ENCODE measurements around the gene ADAM11.
"Not testable (repeated sequence)": the region's sequence is repeated elsewhere in the genome, so short reads cannot be mapped to it uniquely, and the experiment has no call there.

The ADAM11 gene

DNA sequence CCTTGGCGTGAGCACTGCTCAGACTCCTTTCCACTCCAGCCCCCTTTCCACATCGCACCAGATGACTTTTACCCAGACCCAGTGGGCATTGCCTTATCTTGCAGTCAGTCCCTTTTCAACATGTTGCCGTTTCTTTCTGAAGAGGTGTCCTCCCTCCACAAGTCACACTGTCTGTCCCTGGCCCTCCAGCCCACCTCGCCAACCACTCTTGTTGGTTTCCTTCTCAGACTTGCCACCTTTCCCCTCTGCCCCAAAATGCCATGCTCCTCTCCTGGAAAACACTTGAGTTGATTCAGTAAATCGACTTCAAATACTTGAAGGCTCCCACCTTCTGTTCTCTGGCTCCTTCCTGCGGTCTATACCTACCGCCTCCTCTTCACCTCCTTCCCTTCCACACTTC, 7.5 kb upstream of the ADAM11 start:
- H3K4me3 Mint-ChIP-seq, result no peak overlapping the region
- no peaks in the 10 kb centered on the region for H3K4me1 Mint-ChIP-seq
- no peak overlapping the region for H3K27ac Mint-ChIP-seq
- no peaks in the 10 kb centered on the region for H3K9me3 Mint-ChIP-seq
- peaks cover 35% of the 10 kb centered on the region for H3K36me3 Mint-ChIP-seq
- H3K27me3 Mint-ChIP-seq, result no peaks in the 10 kb centered on the region
- no peak for ATAC-seq

- peaks cover 33% of the 10 kb centered on the region for H3K36me3 Mint-ChIP-seq
- no peak overlapping the region for H3K4me3 Mint-ChIP-seq
- no peak for ATAC-seq
- H3K4me1 Mint-ChIP-seq, result no peaks in the 10 kb centered on the region
- no peaks in the 10 kb centered on the region for H3K9me3 Mint-ChIP-seq
- peaks cover under 1% of the 10 kb centered on the region for H3K27me3 Mint-ChIP-seq
- no peak overlapping the region for H3K27ac Mint-ChIP-seq
Observed at GRCh38 chr17:44751806-44752205, 7.0 kb upstream of the ADAM11 start.

GRCh38 chr17:44752953-44753861, 5.6 kb upstream of the ADAM11 start:
- Mint-ChIP-seq H3K9me3 (no peaks in the 10 kb centered on the region), H3K4me1 (no peaks in the 10 kb centered on the region), H3K27ac (no peak overlapping the region), H3K27me3 (peaks cover 15% of the 10 kb centered on the region), H3K36me3 (peaks cover 22% of the 10 kb centered on the region), H3K4me3 (no peak overlapping the region)
- ATAC-seq, result no peak

DNA sequence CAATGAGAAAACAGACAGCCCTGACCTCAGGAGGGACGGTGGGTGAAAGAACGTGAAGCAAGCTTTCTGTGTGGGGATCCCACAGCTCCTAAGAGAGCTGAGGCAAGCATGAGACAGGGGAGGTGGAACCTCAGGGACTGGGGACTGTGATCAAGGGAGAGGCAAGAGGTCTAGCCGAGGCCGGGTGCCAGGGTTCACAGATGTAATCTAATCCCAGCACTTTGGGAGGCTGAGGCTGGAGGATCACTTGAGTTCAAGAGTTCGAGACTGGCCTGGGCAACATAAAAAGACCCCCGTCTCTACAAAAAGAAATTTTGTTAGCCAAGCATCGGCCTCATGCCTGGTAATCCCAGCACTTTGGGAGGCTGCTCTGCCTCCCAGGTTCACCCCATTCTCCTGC, 4.5 kb upstream of the ADAM11 start:
- Mint-ChIP-seq H3K36me3 (peaks cover 18% of the 10 kb centered on the region), H3K4me1 (no peaks in the 10 kb centered on the region), H3K9me3 (no peaks in the 10 kb centered on the region), H3K4me3 (no peak overlapping the region), H3K27ac (no peak overlapping the region), H3K27me3 (peaks cover 17% of the 10 kb centered on the region)
- no peak for ATAC-seq

DNA sequence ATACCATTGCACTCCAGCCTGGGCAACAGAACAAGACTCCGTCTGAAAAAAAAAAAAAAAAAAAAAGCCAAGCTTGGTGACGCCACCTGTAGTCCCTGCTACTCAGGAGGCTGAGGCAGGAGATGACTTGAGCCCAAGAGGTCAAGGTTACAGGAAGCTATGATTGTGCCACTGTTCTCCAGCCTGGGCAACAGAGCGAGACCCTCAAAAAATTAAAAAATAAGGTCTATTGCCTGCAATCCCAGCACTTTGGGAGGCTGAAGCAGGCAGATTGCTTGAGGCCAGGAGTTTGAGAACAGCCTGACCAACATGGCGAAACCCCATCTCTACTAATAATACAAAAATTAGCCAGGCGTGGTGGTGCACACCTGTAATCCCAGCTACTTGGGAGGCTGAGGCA, 3.6 kb upstream of the ADAM11 start:
- H3K4me1 Mint-ChIP-seq, H3K9me3 Mint-ChIP-seq, H3K4me3 Mint-ChIP-seq, ATAC-seq, H3K27ac Mint-ChIP-seq: not testable (repeated sequence)
- H3K27me3 Mint-ChIP-seq, result peaks cover 25% of the 10 kb centered on the region
- H3K36me3 Mint-ChIP-seq, result peaks cover 18% of the 10 kb centered on the region

GRCh38 chr17:44757045-44757917, 1.5 kb upstream of the ADAM11 start:
- Mint-ChIP-seq H3K4me3 (no peak overlapping the region), H3K9me3 (no peaks in the 10 kb centered on the region), H3K4me1 (no peaks in the 10 kb centered on the region), H3K36me3 (no peaks in the 10 kb centered on the region), H3K27me3 (peaks cover 46% of the 10 kb centered on the region), H3K27ac (no peak overlapping the region)
- no peak for ATAC-seq

- Mint-ChIP-seq H3K4me1 (no peaks in the 10 kb centered on the region), H3K27ac (no peak overlapping the region), H3K27me3 (peaks cover 48% of the 10 kb centered on the region), H3K4me3 (peak overlapping the region; percentile 51), H3K9me3 (no peaks in the 10 kb centered on the region), H3K36me3 (no peaks in the 10 kb centered on the region)
- ATAC-seq, result no peak
Observed at GRCh38 chr17:44757918-44758413, 822 bp upstream of the ADAM11 start.

DNA sequence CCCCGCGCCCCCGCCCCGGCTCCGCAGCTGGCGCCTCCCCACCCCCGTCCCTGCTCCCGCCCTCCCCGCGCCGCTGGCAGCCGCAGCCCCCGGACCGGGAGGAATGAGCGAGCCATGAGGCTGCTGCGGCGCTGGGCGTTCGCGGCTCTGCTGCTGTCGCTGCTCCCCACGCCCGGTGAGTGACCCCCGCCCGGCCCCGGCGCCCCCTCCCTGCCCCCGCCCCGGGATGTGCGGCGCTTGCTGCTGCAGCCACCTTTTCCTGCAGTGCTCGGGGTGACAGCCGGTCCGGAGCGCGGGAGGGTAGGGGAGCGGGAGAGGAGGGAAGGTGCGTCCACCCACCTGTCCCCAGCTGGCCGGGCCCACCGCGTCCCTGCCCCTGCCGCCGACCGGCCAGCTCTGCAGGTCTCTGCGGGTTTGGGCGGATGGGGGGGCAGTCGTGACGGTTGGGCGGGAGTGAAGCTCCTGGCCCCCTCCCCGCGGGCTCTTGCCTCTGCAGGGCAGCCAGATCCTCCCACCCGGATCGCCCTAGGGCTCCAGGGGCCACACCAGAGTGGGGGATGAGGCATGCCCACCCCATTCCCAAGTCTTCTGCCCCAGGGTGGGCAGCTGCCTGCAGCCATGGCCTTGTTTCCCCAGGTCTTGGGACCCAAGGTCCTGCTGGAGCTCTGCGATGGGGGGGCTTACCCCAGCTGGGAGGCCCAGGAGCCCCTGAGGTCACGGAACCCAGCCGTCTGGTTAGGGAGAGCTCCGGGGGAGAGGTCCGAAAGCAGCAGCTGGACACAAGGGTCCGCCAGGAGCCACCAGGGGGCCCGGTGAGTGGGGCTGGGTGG, 513 bp downstream of the ADAM11 start:
- no peaks in the 10 kb centered on the region for H3K36me3 Mint-ChIP-seq
- ATAC-seq, result peak; percentile 44
- H3K27me3 Mint-ChIP-seq, result peaks cover 56% of the 10 kb centered on the region
- H3K4me3 Mint-ChIP-seq, result peak overlapping the region; percentile 39
- H3K9me3 Mint-ChIP-seq, result no peaks in the 10 kb centered on the region
- H3K27ac Mint-ChIP-seq, result no peak overlapping the region
- H3K4me1 Mint-ChIP-seq, result no peaks in the 10 kb centered on the region

- Mint-ChIP-seq H3K4me1 (no peaks in the 10 kb centered on the region), H3K9me3 (no peaks in the 10 kb centered on the region), H3K27me3 (peaks cover 57% of the 10 kb centered on the region), H3K36me3 (no peaks in the 10 kb centered on the region), H3K4me3 (no peak overlapping the region), H3K27ac (no peak overlapping the region)
- no peak for ATAC-seq
Observed at GRCh38 chr17:44759916-44760243, 1.1 kb downstream of the ADAM11 start.

GRCh38 chr17:44760474-44761308, 1.9 kb downstream of the ADAM11 start:
- peaks cover 57% of the 10 kb centered on the region for H3K27me3 Mint-ChIP-seq
- no peaks in the 10 kb centered on the region for H3K9me3 Mint-ChIP-seq
- no peaks in the 10 kb centered on the region for H3K36me3 Mint-ChIP-seq
- no peak overlapping the region for H3K4me3 Mint-ChIP-seq
- no peaks in the 10 kb centered on the region for H3K4me1 Mint-ChIP-seq
- H3K27ac Mint-ChIP-seq, result no peak overlapping the region
- ATAC-seq, result no peak

GRCh38 chr17:44761932-44762810, 3.4 kb downstream of the ADAM11 start:
- H3K27me3 Mint-ChIP-seq, result peaks cover 65% of the 10 kb centered on the region
- no peaks in the 10 kb centered on the region for H3K4me1 Mint-ChIP-seq
- H3K27ac Mint-ChIP-seq, result no peak overlapping the region

DNA sequence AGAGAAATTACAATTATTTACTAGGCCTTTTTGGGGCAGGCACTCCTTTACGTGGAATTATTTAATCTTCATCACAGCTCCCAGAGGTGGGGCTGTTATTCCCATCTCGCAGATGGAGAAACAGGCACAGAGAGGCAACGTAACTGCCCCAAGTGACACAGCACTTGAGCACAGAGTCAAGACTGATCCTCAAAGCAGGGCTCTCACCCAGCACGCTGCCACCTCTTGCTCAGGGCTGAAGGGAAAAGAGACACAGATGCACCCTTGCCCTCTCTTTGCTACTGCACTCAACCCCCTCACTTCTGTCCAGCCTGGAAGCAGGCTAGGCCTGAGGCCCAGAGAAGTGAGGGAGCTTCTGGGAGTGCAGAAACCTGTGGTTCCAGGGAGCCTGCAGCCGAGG, 4.4 kb downstream of the ADAM11 start:
- peaks cover 6% of the 10 kb centered on the region for H3K4me1 Mint-ChIP-seq
- H3K9me3 Mint-ChIP-seq, result no peaks in the 10 kb centered on the region
- H3K27me3 Mint-ChIP-seq, result peaks cover 62% of the 10 kb centered on the region
- H3K36me3 Mint-ChIP-seq, result no peaks in the 10 kb centered on the region
- no peak overlapping the region for H3K27ac Mint-ChIP-seq
- no peak for ATAC-seq
- H3K4me3 Mint-ChIP-seq, result no peak overlapping the region

More at GRCh38 chr17:44761932-44762810, 3.4 kb downstream of the ADAM11 start:
- no peak overlapping the region for H3K4me3 Mint-ChIP-seq
- H3K36me3 Mint-ChIP-seq, result no peaks in the 10 kb centered on the region
- no peak for ATAC-seq
- no peaks in the 10 kb centered on the region for H3K9me3 Mint-ChIP-seq

GRCh38 chr17:44765965-44766364, 7.2 kb downstream of the ADAM11 start:
- Mint-ChIP-seq H3K27ac (no peak overlapping the region), H3K27me3 (peaks cover 65% of the 10 kb centered on the region), H3K9me3 (no peaks in the 10 kb centered on the region), H3K4me3 (no peak overlapping the region), H3K36me3 (no peaks in the 10 kb centered on the region), H3K4me1 (peaks cover 6% of the 10 kb centered on the region)
- no peak for ATAC-seq
